Body of pancreas (tissue), 4 donors: Measurements from ENCODE around the gene CCDC174.

ENCODE experiments used
- POLR2A ChIP-seq, 3 donors: fragments of 450-650 bp; IDR thresholded peaks; one replicate each; pipeline ENCODE4 v1.6.1; 2016; ENCODE audit warnings: antibody characterized with exemption in 3 of 3, mild to moderate bottlenecking in 2 of 3
- TF ChIP-seq, protein P1 (sequence below), 7 experiments: fragments of 450-650 bp in 4 of 7; fragments of 200-600 bp in 3 of 7; sonication (generic) in 3 of 7; IDR thresholded peaks; one replicate each; pipeline ENCODE4 v1.5.1; 2016 to 2019; ENCODE audit warnings: antibody characterized with exemption in 7 of 7

DNA sequence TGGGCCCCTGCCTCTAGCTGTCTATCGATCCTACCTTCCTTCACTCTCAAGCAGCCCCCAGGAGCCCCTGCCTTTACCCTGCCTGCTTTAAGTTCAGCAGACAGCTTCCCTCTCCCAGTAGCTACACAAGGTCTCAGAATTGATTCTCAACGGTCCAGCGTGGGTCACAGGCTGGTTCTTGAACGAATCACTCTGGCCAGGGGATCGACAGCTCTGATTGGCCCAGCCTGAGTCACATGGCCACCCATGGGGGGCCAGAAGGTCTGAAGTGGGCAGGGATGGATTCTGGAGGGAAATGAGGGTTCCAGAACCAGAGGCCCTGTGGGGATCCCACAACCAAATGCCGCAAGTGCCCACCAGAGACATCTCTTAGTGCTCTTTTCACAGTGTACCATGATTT lies 23.7 kb upstream of the CCDC174 start:
- no peak for TF ChIP-seq POLR2A (IDR thresholded peaks at IDR 0.05)
- TF ChIP-seq, protein P1, sequence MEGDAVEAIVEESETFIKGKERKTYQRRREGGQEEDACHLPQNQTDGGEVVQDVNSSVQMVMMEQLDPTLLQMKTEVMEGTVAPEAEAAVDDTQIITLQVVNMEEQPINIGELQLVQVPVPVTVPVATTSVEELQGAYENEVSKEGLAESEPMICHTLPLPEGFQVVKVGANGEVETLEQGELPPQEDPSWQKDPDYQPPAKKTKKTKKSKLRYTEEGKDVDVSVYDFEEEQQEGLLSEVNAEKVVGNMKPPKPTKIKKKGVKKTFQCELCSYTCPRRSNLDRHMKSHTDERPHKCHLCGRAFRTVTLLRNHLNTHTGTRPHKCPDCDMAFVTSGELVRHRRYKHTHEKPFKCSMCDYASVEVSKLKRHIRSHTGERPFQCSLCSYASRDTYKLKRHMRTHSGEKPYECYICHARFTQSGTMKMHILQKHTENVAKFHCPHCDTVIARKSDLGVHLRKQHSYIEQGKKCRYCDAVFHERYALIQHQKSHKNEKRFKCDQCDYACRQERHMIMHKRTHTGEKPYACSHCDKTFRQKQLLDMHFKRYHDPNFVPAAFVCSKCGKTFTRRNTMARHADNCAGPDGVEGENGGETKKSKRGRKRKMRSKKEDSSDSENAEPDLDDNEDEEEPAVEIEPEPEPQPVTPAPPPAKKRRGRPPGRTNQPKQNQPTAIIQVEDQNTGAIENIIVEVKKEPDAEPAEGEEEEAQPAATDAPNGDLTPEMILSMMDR (IDR thresholded peaks at IDR 0.05) = no peak
